Tibial nerve (tissue), 3 donors: ENCODE measurements around the gene HFM1.

Experiments
- CTCF ChIP-seq, 5 experiments: fragments of 200-600 bp in 3 of 5; fragments of 450-650 bp in 2 of 5; sonication (generic) in 3 of 5; IDR thresholded peaks; one replicate each; pipeline ENCODE4 v1.5.1; 2016 to 2019; ENCODE audit warnings: antibody characterized with exemption in 5 of 5, mild to moderate bottlenecking in 3 of 5, moderate library complexity in 2 of 5
- POLR2A ChIP-seq, 2 donors: fragments of 450-650 bp; IDR thresholded peaks; one replicate each; pipeline ENCODE4 v1.6.1; 2017; ENCODE audit warnings: antibody characterized with exemption in 2 of 2, mild to moderate bottlenecking in 2 of 2, moderate library complexity in 2 of 2

DNA sequence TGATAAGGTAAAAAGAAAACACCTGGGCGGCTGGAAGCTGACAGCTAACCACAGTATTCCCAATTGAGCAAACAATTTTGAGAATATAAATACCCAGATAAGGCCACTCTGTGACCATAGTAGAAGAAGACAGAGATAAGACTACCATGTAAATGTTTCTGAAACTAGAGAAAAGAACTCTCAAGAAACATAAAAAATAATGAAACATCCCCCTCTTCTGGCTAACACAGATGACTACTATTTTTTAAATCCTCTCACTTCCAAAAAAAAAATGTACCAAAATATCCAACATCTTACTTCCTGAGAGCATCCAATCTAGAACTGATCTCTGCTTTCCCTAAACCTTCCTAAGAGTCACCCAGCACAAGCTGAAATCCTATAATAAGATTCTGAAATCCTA is 125.9 kb downstream of the HFM1 start:
- TF ChIP-seq CTCF (IDR thresholded peaks at IDR 0.05) (peak in 2 of 5 experiments; percentile 13 to 19), POLR2A (IDR thresholded peaks at IDR 0.05) (no peak)
